Stomach (tissue), 4 donors: Measurements from ENCODE around the gene NPIPB5.
"Not testable (repeated sequence)": the region's sequence is repeated elsewhere in the genome, so short reads cannot be mapped to it uniquely, and the experiment has no call there.

Experiments used
- CTCF ChIP-seq, 7 experiments: fragments of 450-650 bp in 4 of 7; fragments of 200-600 bp in 3 of 7; sonication (generic) in 3 of 7; IDR thresholded peaks; one replicate each; pipeline ENCODE4 v1.5.1; 2016 to 2019; ENCODE audit warnings: antibody characterized with exemption in 7 of 7, control low read depth in 2 of 7, mild to moderate bottlenecking in 1 of 7
- EP300 ChIP-seq: sonication (generic); formaldehyde crosslinking; IDR thresholded peaks from one replicate; pipeline ENCODE4 v1.6.1; 2017; ENCODE audit warnings: antibody characterized with exemption
- POLR2A ChIP-seq, 4 donors: fragments of 450-650 bp; IDR thresholded peaks; one replicate each; pipeline ENCODE4 v1.6.1; 2016; ENCODE audit warnings: antibody characterized with exemption in 4 of 4, control low read depth in 2 of 4, mild to moderate bottlenecking in 1 of 4, moderate library complexity in 1 of 4
- POLR2AphosphoS5 ChIP-seq, 3 donors: sonication (generic); formaldehyde crosslinking; IDR thresholded peaks; one replicate each; pipeline ENCODE4 v1.6.1; 2016; ENCODE audit warnings: antibody characterized with exemption in 3 of 3

DNA sequence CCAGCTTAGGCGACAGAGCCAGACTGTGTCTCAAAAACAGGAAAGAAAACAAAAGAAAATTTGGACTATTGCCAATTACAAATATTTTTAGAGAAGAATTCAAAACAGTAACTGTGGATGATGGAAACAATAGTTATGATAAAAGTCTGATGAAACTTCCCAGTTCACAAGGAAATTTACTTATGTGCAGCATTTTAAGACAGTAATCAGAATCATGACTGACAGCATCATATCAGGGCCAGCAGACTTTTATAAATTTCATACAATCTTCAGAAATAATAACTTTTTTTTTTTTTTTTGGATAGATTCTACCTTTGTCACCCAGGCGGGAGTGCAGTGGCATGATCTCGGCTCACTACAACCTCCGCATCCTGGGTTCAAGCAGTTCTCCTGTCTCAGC lies at the start of gene NPIPB5:
- not testable (repeated sequence) for TF ChIP-seq CTCF (IDR thresholded peaks at IDR 0.05); POLR2A (IDR thresholded peaks at IDR 0.05); EP300; POLR2AphosphoS5 (IDR thresholded peaks at IDR 0.05)
